Dermis microvascular lymphatic vessel endothelial cell (primary cell): Measurements from ENCODE around the gene PDE1A. TPM values are rescaled to one million over a fixed set of nuclear protein-coding genes. Genes with fewer than 3 reads are reported as not detected.
"Not testable (repeated sequence)": the region's sequence is repeated elsewhere in the genome, so short reads cannot be mapped to it uniquely, and the experiment has no call there.

Source experiments
- DNase-seq, 2 donors: peaks; one replicate each; pipeline versions ENCODE4 v3.0.0 to v3.0.0-alpha.2; 2010; ENCODE audit warnings: low read depth in 2 of 2
- total RNA-seq: library from RNA; depleted of rRNA; stranded (reverse); fragments of >200 nt; gene quantifications from 2 replicates; pipeline ENCODE4 v1.2.1, GENCODE V29; 2014

The PDE1A gene
- total RNA-seq, 1 donor from 2014 or later: 6.0 TPM

- no peak for DNase-seq
These were observed 16.7 kb downstream of the PDE1A start for GRCh38 chr2:182410120-182410519.

GRCh38 chr2:182406221-182406620, 20.6 kb downstream of the PDE1A start:
- DNase-seq: no peak

- peak in 1 of 2 donors; percentile 4 for DNase-seq
These were observed 21.8 kb downstream of the PDE1A start for GRCh38 chr2:182404975-182405561.

DNA sequence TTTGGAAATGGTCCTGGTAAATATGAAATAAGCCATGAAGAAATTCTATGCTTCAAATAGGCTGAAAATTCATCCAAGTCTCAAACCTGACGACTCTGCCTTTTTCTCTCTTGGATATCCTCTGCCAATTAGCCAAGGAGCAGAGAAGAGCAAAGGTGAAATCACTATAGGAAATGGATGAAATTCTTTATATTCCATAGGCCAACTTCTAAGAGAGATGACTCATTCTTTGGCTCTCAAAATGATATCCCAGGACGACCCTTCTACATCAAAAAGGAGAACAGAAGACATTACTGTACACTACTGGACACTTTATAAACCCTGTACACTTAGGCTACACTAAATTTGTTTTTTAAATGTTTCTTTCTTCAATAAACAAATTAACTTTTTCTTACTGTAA, 22.7 kb downstream of the PDE1A start:
- DNase-seq: peak in 1 of 2 donors; percentile 55

DNA sequence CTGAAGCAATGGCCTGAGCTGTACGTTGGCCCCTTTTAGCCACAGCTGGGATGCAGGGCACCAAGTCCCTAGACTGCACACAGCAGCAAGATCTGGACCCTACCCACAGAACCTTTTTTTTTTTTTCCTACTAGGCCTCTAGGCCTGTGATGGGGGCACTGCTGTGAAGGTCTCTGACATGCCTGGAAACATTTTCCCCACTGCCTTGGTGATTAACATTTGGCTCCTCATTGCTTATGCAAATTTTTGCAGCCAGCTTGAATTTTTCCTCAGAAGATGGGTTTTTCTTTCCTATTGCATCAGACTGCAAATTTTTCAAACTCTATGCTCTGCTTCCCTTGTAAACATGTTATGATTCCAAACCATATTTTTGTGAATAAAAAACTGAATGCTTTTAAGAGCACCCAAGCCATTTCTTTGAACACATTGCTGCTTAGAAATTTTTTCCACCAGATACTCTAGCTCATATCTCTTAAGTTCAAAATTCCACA, 33.5 kb downstream of the PDE1A start:
- no peak for DNase-seq

GRCh38 chr2:182391443-182391842, 35.4 kb downstream of the PDE1A start:
- no peak for DNase-seq

DNA sequence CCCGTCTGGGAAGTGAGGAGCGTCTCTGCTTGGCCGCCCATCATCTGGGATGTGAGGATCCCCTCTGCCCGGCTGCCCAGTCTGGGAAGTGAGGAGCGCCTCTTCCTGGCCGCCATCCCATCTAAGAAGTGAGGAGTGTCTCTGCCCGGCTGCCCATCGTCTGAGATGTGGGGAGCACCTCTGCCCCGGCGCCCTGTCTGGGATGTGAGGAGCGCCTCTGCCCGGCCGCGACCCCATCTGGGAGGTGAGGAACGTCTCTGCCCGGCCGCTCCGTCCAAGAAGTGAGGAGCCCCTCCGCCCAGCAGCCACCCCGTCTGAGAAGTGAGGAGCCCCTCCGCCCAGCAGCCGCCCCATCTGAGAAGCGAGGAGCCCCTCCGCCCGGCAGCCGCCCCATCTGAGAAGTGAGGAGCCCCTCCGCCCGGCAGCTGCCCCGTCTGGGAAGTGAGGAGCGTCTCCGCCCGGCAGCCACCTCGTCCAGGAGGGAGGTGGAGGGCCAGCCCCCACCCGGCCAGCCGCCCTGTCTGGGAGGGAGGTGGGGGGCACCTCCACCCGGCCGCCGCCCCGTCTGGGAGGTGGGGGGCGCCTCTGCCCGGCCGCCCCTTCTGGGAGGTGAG, 40.5 kb downstream of the PDE1A start:
- DNase-seq: not testable (repeated sequence)

- DNase-seq: no peak
These were observed 42.0 kb downstream of the PDE1A start for GRCh38 chr2:182384860-182385259.

DNA sequence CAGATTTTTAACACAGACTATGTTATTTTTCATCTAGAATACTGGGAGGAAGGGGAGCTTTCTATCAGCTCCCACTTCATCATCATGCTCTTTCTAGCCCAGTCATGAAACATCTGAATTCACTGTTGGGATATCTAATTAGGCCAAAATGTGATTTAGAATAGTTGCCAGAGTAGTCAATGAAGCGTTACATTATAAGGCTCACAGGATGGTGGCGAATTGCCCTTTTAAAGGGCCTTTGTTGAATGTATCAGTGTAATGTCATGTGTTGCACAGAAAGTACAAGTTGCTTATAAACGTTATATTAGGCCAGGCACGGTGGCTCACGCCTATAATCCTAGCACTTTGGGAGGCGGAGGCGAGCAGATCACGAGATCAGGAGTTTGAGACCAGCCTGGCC, 45.6 kb downstream of the PDE1A start:
- DNase-seq: no peak

DNA sequence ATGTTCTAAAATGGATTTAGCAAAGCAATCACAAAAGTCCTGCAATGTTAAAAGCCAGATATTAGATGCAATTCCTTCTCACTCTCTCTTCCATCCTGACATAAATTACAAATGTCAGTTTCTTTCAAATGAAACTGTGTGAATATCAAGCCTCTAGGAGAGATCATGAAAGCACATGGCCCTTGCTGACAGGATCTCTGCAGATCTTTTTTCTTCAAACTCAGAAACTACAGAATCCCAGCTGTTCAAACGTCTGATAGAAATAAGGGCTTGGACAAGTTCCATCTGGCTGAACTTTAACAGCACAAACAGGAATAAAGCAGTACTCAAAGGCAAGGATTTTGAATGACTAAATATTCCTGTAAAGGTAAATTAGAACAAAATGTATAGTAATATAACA, 47.6 kb downstream of the PDE1A start:
- DNase-seq: peak in 1 of 2 donors; percentile 64

DNA sequence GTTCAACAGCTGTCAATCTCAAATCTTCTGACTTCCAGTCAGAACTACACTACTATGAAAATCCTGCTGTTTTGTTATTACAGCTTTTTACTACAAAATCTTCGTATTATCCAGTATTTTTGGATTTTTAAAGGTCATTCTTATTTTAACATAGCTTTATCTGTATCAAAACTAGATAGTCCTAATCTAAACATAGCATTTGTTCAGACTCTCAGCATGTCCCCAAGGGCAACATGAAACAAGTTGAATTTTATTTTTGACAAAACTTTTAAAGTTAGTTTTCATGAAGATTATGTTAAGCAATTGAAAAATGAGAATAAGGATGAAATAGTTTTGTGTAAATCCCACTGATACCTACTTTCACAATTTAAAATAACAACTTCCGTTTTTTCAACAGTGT, 48.1 kb downstream of the PDE1A start:
- DNase-seq: peak in 1 of 2 donors; percentile 43

DNA sequence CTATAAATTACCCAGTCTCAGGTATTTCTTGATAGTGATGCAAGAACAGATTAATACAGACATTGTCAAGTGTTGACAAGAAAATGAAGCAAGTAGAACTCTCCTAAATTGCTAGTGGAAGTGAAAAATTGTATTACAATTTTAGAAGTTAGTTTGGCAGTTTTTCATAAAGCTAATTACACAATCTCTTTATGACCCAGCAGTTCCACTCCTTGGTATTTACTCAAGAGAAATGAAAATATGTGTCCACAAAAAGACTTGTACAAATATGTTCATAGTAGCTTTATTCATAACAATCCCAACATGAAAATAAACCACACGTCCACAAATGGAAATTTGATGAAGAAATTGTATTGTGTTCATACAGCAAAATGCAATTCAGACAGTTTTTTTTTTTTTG, 49.4 kb downstream of the PDE1A start:
- DNase-seq: no peak

DNA sequence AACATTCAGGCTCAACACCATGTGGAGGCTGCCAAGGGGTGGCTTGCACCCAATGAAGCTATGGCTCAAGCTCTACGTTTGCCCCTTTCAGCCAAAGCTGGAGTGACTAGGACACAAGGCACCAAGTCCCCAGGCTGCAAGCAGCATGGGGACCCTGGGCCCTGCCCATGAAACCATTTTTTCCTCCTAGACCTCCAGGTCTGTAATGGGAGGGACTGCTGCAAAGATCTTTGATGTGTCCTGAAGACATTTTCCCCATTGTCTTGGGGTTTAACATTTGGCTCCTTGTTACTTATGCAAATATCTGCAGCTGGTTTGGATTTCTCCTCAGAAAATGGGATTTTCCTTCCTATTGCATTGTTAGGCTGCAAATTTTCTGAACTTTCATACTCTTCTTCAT, 51.0 kb downstream of the PDE1A start:
- DNase-seq: no peak

- peak in 1 of 2 donors; percentile 80 for DNase-seq
These were observed 54.2 kb downstream of the PDE1A start for GRCh38 chr2:182372661-182373060.

GRCh38 chr2:182368996-182369395, 57.8 kb downstream of the PDE1A start:
- no peak for DNase-seq

- DNase-seq: no peak
These were observed 58.4 kb downstream of the PDE1A start for GRCh38 chr2:182368446-182368845.

DNA sequence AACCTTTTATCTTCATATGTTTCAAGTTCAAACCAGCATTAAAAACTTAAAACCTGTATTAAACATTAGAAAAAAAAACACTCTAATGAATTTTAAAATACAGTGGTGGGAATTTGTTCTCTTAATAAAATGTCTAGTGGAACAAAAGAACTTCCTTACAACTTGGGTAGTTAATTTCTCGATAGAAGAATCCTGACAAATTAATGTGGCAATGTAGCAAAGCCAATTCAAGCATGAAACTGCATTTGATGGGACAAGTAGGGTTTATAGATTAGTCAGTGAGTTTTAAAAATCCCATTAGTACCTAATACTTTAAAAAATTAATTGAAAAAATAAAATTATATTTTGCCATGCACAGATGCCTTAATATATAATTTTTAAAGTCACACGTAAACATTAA, 59.4 kb downstream of the PDE1A start:
- DNase-seq: no peak

- DNase-seq: peak in 1 of 2 donors; percentile 24
These were observed 60.2 kb downstream of the PDE1A start for GRCh38 chr2:182366628-182367027.

GRCh38 chr2:182365855-182366254, 61.0 kb downstream of the PDE1A start:
- DNase-seq: no peak

GRCh38 chr2:182361477-182361876, 65.4 kb downstream of the PDE1A start:
- DNase-seq: no peak

GRCh38 chr2:182360663-182361260, 66.1 kb downstream of the PDE1A start:
- DNase-seq: no peak

GRCh38 chr2:182359990-182360662, 66.7 kb downstream of the PDE1A start:
- DNase-seq: no peak
